T-helper 2 cell (primary cell): ENCODE data around the gene DNAJC5.
"Not testable (repeated sequence)": the region's sequence is repeated elsewhere in the genome, so short reads cannot be mapped to it uniquely, and the experiment has no call there.

ENCODE experiments used
- DNase-seq, 5 experiments: peaks; one replicate each; pipeline versions ENCODE4 v3.0.0 to v3.0.0-alpha.2; 2012 to 2022

Gene DNAJC5

DNA sequence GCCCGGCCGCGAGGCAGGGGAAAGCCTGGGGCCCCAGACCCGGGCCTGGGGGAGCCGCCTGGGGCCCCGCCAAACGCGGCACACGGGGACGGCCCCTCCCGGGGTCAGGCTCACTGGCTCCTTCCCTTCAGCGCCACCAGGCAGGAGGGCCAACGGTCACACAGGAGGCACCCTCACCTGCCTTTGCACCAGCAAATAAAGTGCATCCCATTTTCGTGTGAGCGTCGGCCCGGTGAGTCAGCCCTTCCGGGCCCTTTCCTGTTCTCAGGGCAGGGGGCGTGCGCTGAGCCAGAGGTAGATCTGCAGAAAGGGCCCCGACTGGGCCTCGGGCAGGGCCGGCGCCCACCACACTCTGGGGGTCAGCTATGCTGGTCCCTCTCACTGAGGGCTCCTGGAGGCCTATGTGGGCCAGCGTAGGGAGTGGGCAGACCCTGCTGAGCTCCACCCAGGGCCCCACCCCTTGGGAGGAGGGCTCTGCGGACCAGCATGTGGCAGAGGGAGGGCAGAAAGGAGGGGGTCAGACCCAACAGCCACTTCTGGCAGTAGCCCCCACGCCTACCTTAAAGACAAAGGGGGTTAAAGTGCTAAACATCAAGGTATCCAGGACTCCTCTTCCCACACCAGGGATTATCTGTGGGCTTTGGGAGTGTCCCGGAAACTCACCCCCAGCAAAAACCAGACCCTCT lies 62.2 kb downstream of the DNAJC5 start:
- peak in 4 of 5 experiments; percentile 44 to 72 (median 61) for DNase-seq

DNA sequence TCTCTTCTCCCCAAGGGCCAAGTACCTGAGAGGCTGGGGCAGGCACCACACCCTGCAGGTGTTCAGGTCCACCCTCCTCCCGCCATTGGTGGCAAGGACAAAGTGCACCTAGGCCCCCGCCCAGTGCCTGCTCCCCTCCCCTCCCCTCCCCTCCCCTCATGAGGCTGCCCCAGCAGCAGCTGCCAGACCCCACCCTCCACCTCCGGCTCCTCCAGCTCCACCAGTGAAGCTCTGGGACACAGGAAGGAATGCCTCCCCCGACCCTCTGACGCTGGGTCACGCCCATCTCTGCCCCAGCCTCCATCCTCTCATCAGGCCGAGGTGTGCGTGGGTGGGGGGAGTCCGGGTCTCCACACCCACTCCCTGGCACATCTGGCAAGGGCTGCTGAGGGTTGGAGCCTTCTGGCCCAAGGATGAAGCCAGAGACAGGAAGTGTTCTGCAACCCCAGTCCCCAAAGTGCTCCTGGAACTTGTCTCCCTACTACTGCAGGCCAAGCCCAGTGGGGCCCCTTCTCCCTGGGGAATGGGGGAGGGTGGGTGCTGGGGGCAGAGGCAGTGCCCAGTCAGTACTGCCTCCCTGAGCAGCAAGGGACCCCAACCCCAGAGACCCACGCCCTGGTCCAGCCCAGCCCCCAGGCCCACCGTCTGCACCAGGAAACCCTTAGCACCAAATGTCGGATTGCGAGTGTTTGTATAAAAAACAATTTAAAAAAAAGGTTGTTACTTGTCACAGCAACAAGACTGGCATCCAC lies 62.9 kb downstream of the DNAJC5 start:
- DNase-seq = no peak

DNA sequence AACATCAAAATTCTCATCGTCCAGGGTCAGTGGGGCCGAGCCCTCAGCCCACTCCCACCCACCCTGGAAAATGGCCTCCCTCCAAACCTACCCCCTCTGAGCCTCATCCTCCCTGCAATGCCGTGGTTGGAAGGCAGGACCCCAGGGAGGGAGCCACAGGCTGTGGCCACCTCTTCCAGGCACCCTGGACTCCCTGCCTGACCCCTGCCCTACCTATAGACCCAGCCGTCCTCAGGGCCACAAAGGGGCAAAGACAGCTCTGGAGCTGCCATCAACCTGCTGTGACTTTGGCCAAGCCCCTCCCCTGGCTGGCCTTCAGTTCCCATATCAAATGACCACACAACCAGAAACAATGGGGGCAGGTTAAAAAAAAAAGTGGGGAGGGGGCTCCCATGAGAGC lies 63.5 kb downstream of the DNAJC5 start:
- DNase-seq = no peak

DNA sequence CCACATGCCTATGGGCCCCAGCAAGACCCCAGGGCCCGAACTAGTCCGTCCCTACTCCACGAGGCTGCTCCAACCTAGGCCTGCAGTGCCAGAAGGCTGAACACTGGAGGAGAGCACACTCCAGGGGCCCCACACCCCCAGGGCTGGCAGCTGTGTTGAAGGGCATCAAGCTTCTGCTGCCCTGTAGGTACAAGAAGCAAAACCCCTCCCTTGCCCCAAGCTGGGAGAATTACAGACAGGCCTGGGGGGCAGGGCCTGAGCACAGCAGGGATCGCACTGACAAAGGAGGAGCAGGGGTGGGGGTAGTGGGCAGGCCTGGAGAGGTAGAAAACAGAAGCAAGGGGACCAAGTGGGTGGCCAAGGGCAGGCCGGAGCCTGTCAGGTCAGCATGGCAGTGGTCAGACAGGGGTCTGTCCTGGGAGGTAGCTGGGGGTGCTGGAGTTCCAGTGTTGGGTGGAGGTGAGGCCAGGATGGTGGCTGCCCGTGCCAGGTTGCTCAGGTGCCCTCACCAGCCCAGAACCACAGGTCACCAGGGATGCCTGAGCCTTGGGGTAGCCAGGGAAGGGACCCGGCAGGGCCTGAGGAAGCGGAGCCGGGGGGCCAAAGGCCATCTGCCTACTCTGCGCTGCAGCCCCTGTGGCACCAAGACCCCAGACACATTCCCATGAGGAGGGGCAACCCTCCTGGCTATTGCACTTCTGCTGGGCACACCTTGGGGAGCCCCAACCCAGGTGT lies 64.2 kb downstream of the DNAJC5 start:
- no peak for DNase-seq

DNA sequence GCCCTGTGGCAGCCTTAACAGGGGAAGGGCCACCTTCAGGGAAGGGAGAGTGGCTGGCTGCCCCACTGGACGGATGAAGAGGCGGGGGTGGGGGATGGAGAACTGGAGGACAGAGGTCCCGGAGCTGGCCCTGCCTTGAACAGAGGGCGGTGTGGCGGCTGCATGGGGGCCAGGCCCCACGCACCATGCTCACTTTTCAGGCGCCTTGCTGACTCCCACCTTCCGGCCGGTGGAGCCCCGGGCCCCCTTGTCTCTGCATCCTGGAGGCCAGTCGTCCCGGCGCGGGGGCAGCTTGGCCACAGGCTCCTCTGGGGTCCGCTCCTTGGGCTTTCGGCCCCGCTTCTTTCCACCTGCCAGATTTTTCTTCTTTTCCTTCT lies 64.8 kb downstream of the DNAJC5 start:
- no peak for DNase-seq

DNA sequence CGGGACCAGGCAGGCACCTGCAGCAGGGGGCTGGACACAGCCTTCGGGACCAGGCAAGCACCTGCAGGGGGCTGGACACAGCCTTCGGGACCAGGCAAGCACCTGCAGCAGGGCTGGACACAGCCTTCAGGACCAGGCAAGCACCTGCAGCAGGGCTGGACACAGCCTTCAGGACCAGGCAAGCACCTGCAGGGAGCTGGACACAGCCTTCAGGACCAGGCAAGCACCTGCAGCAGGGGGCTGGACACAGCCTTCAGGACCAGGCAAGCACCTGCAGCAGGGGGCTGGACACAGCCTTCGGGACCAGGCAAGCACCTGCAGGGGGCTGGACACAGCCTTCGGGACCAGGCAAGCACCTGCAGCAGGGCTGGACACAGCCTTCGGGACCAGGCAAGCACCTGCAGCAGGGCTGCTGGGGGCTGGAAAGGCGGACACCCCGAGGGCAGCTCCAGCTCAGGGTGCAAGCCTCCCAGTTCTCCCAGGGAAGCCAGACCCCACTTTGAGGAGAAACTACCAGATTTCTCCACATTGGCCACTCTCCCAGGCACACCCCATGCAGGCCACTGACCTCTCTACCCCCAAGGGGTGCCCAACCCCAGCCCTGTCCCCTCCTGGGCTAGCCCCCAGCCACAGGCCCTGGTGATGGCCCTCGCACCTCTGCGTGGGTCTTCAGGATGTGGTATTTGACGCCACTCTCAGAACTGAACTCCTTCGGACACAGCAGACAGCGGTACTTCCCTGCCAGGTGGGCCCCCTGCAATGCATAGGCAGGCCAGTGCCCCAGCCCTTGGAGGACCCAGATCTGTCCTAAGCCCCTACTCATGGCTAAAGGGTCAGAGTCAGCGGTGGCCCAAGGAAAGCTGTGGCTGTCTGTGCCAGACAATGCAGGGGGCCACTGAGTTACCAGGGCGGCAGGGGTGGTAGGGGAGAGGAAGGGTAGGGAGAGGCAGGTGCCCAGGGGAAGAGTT lies 66.0 kb downstream of the DNAJC5 start:
- not testable (repeated sequence) for DNase-seq

DNA sequence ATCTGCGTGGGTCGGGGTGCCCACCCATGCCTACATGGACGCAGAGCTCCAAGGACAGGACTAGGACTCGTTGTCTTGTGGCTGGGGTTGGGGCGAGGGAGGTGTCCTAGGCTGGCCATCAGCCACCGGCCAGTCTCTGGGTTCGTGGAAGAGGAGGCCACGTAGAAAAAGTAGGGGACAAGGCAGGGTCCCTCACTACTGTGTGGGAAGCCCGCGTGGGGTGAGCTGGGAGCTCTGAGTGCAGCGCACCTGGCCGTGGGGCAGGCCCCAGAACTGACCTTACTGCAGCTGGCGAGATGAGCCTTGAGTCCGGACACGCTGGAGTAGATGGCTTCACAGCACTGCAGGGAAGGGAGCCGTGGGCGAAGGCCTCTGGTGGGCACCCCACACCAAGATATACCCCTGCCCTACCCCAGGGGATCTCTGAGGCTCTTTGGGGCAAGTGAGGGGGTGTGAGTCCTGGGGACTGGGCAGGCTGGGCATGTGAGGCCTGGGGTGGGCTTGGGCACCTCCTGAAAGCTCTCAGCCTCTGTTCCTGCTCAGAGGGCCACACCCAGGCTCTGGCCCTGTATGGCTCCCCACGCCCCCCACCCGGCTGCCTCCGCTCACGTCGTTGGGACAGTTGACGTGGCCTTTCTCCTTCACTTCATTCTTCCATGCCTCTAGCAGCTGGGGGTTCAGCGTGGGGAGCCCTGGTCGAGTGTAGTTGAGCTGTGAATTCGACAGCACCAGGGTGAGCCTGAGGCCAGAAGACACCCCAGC lies 66.9 kb downstream of the DNAJC5 start:
- DNase-seq = no peak

DNA sequence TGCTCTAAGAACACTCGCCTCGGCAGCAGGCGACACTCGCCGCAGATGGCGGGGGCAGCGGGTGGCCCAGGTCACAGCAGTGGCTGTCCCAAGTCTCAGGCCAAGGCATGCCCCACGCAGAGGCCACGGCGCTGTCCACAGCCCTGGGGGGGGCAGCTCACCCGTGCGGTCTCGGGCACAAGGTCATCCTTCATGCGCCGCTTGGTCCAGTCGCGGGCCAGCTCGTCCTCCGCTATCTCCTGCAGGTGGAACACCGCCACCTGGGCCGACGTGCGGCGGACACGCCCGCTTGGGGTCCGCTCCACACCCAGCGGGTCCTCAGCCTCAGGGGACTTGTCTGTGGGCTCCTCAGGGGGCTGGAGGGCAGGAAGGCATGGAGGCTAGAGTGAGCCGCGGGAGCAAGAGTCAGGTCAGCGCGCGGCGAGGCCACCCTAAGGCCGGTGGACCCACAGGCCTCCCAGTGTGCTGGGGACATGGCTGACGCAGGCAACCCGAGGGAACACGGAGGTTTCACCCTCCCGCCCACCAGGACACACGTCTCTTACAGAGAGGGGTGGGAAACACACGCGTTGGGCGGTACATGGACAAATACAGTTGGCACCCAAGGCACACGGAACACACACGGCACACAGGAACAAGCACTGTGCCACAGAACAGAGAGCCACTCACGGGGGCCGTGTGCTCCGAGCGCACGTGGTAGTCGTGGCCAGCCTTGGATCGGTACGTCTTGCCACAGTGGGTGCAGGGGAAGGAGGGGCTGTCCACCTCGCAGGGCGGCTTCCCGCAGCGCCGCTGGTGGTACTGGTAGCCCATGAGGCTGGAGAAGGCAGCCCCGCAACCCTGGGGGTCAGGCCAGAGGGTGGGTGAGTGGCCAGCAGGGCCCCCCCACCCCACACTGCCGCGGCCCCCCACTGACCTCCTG lies 67.8 kb downstream of the DNAJC5 start:
- no peak for DNase-seq

DNA sequence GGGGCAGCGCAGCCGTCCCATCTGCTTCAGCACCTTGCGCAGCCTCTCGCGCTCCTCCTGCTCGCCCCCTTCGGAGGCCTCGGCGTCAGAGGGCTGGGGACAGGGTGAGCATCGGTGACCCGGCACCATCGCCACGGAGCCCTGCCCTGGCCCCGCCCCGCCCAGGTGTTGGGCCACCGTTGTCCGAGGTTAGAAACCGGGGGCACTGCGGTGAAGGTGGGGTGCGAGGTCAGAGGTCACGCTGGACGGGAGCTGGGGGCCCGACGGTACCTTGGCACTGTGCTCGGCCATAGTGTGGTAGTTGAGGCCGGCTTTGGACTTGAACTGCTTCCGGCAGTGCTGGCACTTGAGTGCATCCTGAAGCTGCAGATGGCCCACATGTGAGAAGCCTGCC lies 68.4 kb downstream of the DNAJC5 start:
- DNase-seq = peak in 1 of 5 experiments; percentile 1

DNA sequence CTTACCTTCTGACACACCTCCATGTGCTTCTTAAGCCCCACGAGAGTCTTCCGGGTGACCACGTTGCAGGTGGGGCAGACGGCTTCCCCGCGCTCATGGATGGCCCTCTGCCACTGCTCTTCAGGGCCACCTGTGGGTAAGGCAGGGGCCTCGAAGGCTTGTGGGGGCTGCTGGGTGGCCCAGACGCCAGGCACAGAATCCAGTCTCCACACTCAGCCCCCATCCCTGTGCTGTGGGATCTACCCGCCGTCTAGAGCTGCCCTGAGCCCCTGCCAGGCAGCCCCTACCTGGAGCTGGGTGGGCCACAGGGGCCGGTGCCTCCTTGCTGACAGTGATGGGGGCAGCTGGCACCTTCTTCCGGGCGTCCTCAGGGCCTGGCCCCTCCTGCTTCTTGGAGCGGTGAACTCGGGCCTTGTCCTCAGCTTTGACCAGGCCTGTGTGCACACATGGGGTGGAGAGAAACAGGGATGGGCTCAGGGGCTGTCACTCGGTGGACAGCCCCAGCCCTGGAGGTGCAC lies 68.9 kb downstream of the DNAJC5 start:
- DNase-seq = no peak

DNA sequence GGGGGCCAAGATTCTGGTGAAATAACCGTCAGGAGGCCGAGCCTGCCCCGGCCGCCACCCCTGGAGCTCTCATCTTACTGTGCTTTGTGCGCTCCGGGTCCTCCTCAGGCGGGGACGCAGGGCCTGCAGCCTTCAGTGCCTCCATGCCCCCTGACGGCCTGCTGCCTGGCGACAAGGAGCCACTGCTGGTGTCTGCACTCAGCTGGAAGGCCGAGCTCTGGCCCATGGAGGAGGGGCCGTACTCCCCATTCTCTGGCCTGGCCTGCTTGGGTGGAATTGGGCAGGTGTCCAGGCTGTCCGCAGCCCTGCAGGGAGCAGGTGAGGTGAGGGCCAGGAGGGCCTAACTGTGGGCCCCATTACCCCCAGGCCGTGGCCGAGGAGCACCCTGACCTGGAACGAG lies 69.5 kb downstream of the DNAJC5 start:
- DNase-seq = peak in 1 of 5 experiments; percentile 1

DNA sequence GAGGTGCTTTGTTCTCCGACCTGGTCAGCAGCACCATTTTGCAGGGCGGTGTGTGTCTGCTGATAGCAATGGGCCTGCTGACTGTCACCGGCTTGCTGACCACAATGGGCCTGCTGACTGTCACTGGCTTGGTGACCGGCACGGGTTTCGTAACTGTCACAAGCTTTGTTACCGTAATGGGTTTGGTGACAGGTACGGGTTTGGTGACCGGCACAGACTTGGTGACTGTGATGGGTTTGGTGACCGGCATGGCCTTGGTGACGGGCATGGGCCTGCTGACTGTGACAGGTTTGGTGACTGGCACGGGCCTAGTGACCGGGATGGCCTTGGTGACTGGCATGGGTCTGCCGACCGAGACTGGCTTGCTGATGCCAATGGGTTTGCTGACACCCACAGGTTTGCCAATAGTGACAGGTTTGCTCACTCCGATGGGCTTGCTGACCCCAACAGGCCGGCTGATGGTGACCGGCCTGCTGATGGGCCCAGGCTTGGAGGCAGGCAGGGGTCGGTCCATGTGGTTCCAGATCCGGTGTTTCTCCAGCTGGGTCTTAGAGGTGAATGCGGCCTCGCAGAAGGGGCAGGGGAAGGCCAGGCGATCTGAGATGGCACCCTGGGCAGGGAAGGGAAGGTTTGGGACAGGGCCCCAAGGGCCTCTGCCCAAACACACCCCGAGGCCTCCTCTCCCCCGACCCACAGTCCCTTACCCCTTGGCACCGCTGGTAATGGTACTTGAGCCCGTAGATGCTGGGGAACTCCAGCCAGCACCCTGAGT lies 71.4 kb downstream of the DNAJC5 start:
- no peak for DNase-seq

DNA sequence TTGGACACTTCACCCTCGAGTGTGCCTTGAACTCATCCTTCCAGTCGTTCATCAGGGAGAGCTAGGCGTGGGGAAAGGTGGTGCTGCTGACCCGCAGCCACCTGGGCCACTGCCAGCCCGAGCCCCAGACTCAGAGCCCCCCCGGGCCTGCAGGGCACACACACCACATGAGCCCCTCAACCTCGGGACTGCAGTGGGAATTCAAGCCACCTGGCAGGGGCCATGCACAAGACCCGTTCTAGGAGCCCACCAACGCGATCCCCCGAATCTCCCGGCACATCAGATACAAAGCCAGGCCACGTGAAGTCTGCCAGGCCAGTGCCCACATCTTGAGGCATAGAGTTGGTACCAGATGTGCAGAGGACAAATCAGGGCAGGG lies 72.0 kb downstream of the DNAJC5 start:
- no peak for DNase-seq

DNA sequence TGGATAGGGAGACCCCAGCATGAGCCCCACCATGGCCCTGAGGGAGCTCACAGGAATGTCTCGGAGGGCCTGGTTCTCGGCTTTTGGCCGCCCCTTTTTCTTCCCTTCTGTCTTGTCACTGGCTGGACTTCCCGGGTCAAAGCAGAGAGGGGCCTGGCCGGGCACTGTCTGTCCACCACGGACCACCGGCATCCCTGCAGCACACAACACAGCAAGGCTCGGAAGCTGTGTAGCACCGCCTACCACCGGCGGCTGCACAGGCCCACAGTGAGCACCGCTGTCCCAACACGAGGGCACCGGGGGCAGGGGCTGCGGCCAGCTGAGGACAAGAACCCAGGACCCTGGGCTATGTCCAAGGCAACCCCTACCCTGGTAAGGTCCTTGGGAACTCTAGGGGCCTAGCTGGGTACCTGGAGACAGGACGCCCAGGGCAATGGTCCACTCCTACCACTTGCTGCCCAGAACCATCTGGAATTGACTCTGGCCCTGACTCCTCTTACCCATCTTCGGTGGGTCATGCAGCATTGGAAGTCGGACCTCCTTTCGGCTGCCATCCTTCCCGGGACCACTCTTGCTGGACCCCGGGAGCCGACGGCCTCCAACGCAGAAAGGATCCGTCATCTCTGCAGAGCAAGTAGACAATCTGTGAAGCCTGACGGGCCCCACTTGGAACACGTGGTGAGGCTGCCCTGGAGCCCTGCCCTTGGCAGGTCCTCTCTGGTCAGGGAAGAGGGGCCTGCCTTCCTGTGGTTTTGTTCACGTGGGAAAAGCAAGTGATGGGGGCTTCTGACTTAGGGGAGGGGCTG lies 72.6 kb downstream of the DNAJC5 start:
- DNase-seq = no peak

DNA sequence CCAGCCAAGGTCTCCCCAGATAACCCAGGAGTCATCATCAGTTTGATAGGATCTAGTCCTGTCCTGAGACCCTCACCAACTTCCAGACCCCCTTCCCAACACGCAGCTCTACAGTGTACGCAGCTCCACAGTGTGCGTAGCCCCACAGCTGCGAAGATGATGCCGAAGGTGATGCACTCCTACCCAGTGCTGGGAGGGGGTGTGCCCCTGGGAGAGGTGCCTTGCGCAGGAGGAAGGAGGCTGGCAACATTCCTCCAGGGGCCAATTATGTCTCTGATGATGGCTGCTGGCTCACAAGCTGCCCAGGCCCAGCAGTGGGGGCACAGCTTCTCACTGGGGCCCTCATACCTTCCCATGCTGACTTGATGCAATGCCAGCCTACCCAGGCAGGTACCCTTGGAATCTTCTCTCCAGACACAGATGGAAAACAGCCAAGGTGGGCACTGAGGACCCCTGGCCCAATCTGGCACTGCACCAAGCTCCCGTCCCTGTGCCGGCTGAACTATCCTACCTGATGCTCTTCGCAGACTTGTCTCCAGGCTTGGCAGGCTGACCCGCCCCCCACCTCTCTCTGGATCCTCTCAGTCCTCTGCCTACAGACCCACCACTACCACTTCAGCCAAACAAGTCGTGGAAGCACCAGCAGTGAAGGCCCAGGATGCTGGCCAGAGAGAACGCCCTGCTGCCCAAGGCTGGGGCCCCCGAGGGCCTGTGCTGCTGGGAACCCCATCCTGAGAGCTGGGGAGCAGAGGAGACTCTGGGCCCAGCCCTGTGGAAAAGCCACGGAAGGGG lies 73.4 kb downstream of the DNAJC5 start:
- no peak for DNase-seq

DNA sequence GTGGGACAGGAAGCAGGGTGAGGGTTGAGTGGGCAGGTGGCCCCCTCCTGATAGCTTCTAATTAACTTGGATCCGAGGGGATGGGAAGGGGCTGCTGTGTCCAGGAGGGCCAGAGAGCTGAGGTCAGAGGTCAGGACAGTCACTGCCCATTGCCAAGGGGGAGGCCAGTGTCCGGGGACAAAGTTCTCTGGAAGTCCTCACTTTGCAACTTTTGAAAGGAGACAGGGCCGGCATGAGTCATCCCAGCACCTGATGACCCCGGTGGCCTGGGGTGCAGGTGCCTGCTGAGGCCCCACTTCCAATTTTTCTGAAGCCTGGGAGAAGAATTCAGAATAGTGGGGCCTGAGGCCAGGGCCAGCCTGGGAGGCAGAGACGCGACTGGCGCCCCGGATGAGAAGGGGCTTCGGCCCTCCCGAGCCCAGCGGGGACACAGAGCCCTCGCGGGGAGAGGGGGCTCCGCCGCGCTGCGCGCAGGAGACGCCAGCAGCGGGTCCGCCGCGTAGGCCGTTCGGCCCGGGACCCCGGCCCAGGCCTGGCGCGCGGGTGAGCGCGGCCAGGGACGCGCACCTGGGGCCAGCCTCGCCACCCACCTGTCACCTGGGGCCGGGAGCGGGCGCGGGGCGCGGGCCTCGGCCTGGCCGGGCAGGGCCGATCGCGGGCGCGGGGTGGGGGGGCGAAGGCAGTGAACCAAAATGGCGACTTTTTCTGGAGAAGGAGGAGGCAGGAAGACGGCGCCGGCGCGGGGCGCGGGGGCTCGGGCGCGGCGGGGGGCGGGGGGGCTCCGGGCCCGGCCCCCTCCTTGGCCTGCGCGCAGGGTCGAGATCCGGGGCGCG lies 74.2 kb downstream of the DNAJC5 start:
- peak in 2 of 5 experiments; percentile 31 to 40 for DNase-seq
